Right lung (tissue), 10 donors: ENCODE measurements around the gene ANKEF1. TPM values are rescaled to one million over a fixed set of nuclear protein-coding genes. Genes with fewer than 3 reads are reported as not detected.
A peak's percentile ranks its signal among the peaks of the same experiment; 100 is the strongest.

Source experiments
- DNase-seq, 2 donors: peaks; one replicate each; pipeline ENCODE4 v3.0.0-alpha.2; 2013
- long read RNA-seq, 8 donors: transcript quantifications; one replicate each; lab custom pipeline, GENCODE V29; 2026
- polyA plus RNA-seq, 5 donors: library from polyadenylated mRNA; unstranded; fragments of 120-200 nt; gene quantifications; one replicate each; pipeline versions ENCODE4 v1.2.1 to v1.2.3, GENCODE V29; 2013; ENCODE audit warnings: inconsistent platforms in 1 of 5, low replicate concordance in 1 of 5; ENCODE audit not compliant: insufficient read length in 5 of 5, insufficient read depth in 1 of 5

The ANKEF1 gene
- 1 to 10 TPM; 5.3 to 8.3 (median 6.3) TPM for polyA plus RNA-seq
- long read RNA-seq, donor 1, full-length matches to known transcripts: 2 of 2 reads
- long read RNA-seq, donor 1, partial matches to known transcripts: 0 of 2 reads
- long read RNA-seq, donor 1, other reads (novel, unspliced or antisense): 0 of 2 reads
- long read RNA-seq, donor 2: 0 reads
- long read RNA-seq, donor 3: 0 reads
- long read RNA-seq, donor 4: 0 reads
- long read RNA-seq, donor 5: 0 reads
- long read RNA-seq, donor 6, full-length matches to known transcripts: 1 of 1 reads
- long read RNA-seq, donor 6, partial matches to known transcripts: 0 of 1 reads
- long read RNA-seq, donor 6, other reads (novel, unspliced or antisense): 0 of 1 reads
- long read RNA-seq, donor 7: 0 reads
- long read RNA-seq, donor 8: 0 reads

- peak; percentile 66 to 75 for DNase-seq
These were observed at the start of gene ANKEF1 for GRCh38 chr20:10034717-10035571. TSS of gene ANKEF1 (plus strand) at chr20:10034987. CDS start at chr20:10038302, 3,315 bp downstream.

GRCh38 chr20:9985281-9985680 is 49.5 kb upstream of the ANKEF1 start:
- DNase-seq: no peak

- DNase-seq: no peak
These were observed 49.0 kb upstream of the ANKEF1 start for GRCh38 chr20:9985773-9986172.

DNA sequence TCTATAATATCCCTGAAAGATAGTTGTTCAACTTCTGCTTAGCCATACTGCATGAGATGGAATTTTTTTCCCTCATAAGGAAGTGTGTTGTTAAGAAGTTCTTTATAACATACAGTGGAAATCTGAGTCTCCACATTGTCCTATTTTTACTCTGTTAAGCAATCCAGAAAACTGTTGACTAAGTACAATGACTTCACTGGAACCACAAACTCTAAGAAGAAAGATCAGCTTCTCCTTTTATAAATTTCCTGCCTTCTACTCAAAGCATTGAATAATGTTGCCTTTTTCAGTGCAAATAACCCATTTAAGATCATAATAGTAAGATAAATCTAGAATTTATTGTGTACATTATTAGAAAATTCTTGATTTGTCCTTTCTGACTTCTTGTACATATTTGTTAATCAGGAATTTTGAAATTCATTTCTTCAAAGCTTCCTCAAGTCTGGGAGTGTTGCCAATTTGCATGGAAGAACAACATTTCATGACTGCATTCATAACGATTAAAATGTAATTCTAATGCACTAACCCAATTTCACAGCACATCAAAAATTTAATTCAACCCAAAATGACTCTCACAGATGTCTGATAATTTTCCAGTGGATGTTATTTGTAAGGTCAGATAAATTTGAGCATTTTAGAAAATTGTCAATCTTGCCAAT is 45.6 kb upstream of the ANKEF1 start:
- peak; percentile 81 to 82 for DNase-seq

DNA sequence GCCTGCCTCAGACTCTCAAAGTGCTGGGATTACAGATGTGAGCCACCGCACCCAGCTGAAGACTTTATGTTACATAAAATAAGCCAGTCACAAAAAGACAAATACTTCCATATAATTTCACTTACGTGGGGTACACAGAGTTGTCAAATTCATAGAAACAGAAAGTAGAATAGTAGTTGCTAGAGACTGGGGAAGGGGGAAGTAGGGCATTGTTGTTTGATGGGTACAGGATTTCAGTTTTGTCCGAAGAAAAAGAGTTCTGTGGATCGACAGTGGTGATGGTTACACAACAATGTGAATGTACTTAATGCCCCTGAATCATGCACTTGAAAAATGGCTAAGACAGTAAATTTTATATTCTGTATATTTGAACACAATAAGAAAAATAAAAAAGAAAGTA is 41.6 kb upstream of the ANKEF1 start:
- no peak for DNase-seq

DNA sequence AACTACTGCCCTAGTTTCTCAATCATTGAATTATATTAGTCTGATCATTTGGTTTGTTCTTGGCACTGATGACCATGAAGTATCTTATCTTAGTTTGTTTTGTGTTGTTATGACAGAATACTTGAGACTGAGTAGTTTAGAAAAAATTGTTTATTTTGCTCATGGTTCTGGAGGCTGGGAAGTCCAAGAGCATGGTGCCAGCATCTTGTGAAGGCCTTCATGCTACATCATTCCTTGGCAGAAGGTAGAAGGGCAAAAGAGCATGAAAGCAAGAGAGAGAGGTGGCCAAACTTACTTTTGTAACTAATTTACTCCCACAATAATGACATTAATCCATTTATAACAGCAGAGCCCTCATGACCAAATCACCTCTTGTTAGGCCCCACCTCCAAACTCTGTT is 40.1 kb upstream of the ANKEF1 start:
- no peak for DNase-seq

DNA sequence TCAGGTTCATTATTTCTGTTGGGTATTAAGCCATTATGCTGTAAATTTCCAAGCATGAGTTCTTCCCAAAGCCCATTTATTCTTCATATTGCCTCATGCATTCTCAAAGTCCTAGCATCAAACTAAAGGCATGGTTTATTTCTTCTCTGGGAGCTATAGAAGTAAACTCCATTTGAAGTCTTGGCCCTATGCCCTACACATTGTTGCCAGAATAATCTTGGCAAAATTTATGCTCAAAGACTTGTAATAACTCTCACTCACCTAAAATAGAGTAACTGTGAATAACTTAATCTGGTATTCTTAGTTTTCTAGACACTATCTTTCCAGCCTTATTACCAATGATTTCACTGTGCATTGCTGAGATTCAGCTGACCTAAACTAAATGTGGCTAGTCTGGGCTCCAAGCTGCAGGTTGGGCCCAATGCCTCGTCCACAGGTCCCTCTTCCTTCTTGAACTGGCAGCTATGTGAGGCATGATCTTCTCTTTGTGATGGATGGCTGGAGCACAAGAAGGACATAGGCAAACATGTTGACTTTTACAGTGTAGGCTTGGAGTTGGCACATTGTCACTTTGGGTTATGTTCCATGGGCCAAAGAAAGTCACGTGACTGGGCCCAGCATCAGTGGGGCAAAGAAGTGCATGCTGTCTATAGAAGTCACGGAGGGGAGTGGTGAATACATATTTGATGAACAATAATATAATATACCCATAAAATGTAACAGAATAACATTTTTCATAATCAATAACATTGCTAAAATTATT is 39.1 kb upstream of the ANKEF1 start:
- DNase-seq: peak in 1 of 2 donors; percentile 17

DNA sequence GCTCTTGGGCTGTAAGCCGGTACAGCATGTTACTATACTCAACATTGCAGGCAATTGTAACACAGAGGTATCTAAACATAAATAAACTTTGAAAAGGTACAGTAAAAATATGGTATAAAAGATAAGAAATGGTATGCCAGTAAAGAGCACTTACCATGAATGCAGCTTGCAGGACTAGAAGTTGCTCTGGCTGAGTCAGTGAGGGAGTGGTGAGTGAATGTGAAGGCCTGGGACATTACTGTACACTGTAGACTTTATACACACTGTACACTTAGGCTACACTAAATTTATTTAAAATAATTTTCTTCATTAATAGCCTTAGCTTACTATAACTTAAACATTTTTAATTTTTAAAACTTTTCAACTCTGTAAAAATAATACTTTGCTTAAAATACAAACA is 37.8 kb upstream of the ANKEF1 start:
- DNase-seq: no peak

- DNase-seq: no peak
These were observed 35.1 kb upstream of the ANKEF1 start for GRCh38 chr20:9999645-10000044.

DNA sequence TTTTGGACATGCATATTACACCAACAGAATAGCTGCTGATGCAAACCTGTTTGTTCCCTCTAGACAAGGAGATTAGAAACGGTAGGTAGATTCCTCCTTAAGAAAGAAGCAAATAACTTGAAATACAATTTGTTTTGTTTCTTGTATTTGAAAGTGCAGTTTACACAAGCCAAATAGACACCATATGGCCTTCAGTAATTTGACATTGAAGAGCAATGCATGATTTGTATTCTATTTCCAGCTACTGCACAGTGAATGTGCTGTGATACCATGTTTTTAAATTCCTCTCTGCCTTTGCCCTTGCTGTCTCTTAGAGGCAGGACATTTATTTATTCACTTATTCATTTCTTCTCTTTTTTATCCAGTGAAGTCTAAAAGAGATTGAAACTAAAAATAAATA is 31.9 kb upstream of the ANKEF1 start:
- no peak for DNase-seq

DNA sequence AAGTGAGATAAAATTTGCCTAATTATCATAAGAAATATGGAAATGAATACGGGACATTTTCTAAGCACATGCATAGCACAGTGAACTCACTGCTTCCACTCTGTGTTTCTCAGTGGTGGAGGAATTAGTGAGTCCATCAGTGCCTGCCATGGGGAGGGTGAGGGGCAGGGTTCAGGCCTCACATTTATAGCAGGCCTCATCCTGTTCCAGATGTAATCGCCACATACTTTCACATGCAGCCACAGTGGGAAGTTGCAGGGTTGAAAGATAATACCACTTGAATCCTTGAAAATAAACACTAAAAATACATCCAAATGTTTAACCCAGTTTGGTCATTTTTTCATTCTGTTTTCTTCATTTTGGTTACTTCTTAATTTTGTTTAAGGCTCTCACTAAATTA is 29.9 kb upstream of the ANKEF1 start:
- no peak for DNase-seq

- DNase-seq: no peak
These were observed 28.9 kb upstream of the ANKEF1 start for GRCh38 chr20:10005885-10006284.

- DNase-seq: no peak
These were observed 28.2 kb upstream of the ANKEF1 start for GRCh38 chr20:10006447-10007090.

- no peak for DNase-seq
These were observed 27.6 kb upstream of the ANKEF1 start for GRCh38 chr20:10007158-10007557.

GRCh38 chr20:10007747-10008146 is 27.0 kb upstream of the ANKEF1 start:
- no peak for DNase-seq

- DNase-seq: no peak
These were observed 22.3 kb upstream of the ANKEF1 start for GRCh38 chr20:10012464-10012863.

DNA sequence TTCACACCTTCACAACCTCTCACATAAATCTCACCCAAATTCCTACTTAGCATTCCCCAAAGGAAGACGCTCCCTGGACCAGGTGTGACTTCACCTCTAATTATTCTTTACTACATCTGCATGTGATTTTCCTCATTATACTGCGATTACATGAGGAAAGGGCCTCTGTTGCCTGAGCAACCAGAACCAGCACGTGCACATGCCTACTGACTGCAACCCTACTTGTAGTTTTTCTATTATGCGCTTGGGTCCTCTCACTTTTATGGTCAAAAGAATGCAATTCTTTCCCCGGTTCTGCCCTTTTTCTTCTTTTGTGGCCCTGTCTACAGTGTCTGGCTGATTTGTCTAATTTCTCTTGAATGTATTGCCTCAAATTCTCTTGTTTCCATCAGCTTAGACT is 20.4 kb upstream of the ANKEF1 start:
- DNase-seq: no peak

DNA sequence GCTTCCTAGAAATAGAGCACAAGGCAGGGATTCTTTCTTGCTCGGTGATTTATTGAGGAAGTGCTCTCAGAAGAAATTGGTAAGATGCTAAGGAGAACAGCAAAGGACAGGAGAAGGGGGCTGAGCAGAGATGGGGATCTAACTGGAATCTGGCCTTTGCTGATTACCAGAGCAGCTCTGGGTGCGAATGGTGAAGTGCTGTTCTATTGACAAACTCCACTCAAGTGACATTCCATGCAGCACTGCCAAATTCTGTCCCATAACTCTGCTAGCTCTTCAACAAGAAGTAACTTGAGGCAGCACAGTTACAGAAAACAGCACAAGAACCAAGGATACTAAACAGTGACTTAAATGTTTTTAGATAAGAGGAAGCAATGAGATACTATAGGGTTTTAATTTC is 13.8 kb upstream of the ANKEF1 start:
- no peak for DNase-seq

DNA sequence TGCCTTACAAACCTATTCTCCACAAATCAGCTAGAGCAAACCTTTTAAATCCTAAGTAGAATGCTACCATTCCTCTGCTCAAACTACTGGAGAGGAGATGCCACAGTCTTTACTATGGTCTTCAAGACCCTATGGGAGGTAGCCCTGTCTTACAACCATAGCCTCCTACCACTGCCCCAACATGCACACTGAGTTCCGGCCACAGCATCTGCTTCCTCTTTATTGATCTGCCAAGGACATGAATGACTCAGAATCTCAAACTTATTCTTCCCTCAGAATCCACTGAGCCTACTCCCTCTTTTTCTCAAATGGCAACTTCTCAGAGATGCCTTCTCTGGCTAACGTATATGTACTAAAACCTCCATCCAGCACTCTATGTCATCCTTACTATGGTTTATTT is 12.2 kb upstream of the ANKEF1 start:
- DNase-seq: no peak

DNA sequence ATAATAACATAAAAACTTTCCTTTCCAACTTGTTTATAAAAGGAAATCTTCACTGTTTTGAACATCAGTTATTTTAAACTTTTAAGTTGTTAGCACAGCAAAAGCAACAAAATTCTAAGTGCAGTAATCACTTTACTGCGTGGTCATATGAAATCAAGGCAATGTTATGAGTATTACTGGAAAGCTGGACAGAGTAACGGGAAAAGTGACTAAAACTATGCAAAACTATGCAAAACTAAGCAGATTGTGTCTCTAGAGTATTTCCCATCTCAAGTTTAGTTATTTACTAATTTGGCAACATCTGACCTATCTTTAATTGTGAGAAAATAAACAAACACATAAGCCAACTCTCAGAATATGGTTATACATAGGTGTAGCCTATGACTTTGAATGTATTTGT is 10.9 kb upstream of the ANKEF1 start:
- no peak for DNase-seq
